ENCODE results near the gene MS4A12.

DNA sequence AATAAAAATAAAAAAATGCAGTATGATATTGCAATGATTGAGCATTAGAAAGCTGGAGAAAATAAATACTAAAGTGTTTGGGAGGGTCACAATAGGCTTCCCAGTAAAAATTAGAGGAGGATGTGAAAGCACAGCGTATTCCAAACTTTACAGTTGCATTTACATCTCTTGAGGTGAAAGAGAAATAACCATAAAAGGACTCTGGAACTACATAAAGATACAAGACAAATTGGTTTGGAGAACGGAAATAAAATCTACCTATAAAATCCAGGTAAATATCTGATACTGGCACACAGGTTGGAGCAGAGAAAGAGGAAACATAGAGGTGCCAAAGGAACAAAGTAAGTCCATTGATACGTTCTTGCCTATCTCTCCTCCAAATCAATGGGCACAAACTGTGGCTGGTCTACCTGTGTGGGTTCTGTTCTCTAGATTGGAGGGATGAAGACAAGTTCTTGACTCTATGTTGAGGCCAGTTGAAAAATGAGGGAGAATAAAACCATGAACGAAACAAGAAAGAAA lies at the start of gene MS4A12:
- no peak for TF ChIP-seq MCM2 (IDR thresholded peaks at IDR 0.05; ENCODE audit: low read depth)
- TF ChIP-seq FIP1L1 (IDR thresholded peaks at IDR 0.05; ENCODE audit: low read depth, low read length, poor library complexity, severe bottlenecking): no peak
- no peak for TF ChIP-seq DNMT1 (IDR thresholded peaks at IDR 0.05)
- TF ChIP-seq RBM22 (IDR thresholded peaks at IDR 0.05; ENCODE audit: low read depth, low read length, poor library complexity, severe bottlenecking): no peak
- TF ChIP-seq JUND (IDR thresholded peaks at IDR 0.05; ENCODE audit: borderline replicate concordance, low read depth, low read length): no peak
- no peak for TF ChIP-seq JUND (tag; IDR thresholded peaks at IDR 0.05; ENCODE audit: borderline replicate concordance, low read depth, low read length)
- TF ChIP-seq SMC3 (conservative IDR thresholded peaks at IDR 0.05; ENCODE audit: insufficient read depth, low read depth, low read length): no peak
- no peak for TF ChIP-seq ZFP30 (CRISPR knock-in tag; IDR thresholded peaks at IDR 0.05; ENCODE audit: borderline replicate concordance)
- TF ChIP-seq, protein P1, sequence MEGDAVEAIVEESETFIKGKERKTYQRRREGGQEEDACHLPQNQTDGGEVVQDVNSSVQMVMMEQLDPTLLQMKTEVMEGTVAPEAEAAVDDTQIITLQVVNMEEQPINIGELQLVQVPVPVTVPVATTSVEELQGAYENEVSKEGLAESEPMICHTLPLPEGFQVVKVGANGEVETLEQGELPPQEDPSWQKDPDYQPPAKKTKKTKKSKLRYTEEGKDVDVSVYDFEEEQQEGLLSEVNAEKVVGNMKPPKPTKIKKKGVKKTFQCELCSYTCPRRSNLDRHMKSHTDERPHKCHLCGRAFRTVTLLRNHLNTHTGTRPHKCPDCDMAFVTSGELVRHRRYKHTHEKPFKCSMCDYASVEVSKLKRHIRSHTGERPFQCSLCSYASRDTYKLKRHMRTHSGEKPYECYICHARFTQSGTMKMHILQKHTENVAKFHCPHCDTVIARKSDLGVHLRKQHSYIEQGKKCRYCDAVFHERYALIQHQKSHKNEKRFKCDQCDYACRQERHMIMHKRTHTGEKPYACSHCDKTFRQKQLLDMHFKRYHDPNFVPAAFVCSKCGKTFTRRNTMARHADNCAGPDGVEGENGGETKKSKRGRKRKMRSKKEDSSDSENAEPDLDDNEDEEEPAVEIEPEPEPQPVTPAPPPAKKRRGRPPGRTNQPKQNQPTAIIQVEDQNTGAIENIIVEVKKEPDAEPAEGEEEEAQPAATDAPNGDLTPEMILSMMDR (IDR thresholded peaks at IDR 0.05 in 2 of 3, conservative IDR thresholded peaks at IDR 0.05 in 1 of 3; ENCODE audit: insufficient read depth in 2 of 3, low read depth in 1 of 3, low read length in 3 of 3): no peak
- no peak for TF ChIP-seq MYC (IDR thresholded peaks at IDR 0.05; ENCODE audit: low read depth, low read length)
- TF ChIP-seq MYC (CRISPR knock-in tag; IDR thresholded peaks at IDR 0.05; ENCODE audit: borderline replicate concordance, low read depth): no peak
- TF ChIP-seq ZNF134 (CRISPR knock-in tag; conservative IDR thresholded peaks at IDR 0.05): no peak
- TF ChIP-seq CREB1 (IDR thresholded peaks at IDR 0.05): no peak
- TF ChIP-seq CREB1 (CRISPR knock-in tag; IDR thresholded peaks at IDR 0.05): no peak

Data from K562 (cell line).